MCF 10A (cell line): ENCODE data around the gene ASPG. TPM values are rescaled to one million over a fixed set of nuclear protein-coding genes. Genes with fewer than 3 reads are reported as not detected.

Experiments
- BruUV-seq: library from RNA; stranded (reverse); fragments of 400-500 nt; replicated peaks from 2 replicates; lab custom pipeline; 2021; lab: Mats Ljungman, UMichigan
- CTCF ChIA-PET: fragments of 300-600 bp; sonication (Branson Sonifier 250); formaldehyde crosslinking; extraction: SDS; loops from one replicate; lab custom pipeline; 2021; ENCODE audit warnings: antibody characterized with exemption, inconsistent platforms; lab: Yijun Ruan, JAX
- POLR2A ChIA-PET: fragments of 300-600, 350-650 bp; sonication (Branson Sonifier 250); formaldehyde crosslinking; extraction: SDS; loops from one replicate; lab custom pipeline; 2020; ENCODE audit warnings: antibody characterized with exemption, inconsistent platforms; lab: Yijun Ruan, JAX
- DNase-seq: peaks from one replicate; pipeline ENCODE4 v3.0.0-alpha.2; 2018; ENCODE audit not compliant: unreplicated experiment
- H3K27ac Mint-ChIP-seq: one replicate; pipeline ENCODE4 v1.8.0; 2022; ENCODE audit warnings: mild to moderate bottlenecking, low read depth, mixed read lengths; ENCODE audit not compliant: unreplicated experiment
- H3K27me3 Mint-ChIP-seq: one replicate; pipeline ENCODE4 v1.8.0; 2022; ENCODE audit warnings: mixed read lengths; ENCODE audit not compliant: insufficient read depth, unreplicated experiment
- H3K36me3 Mint-ChIP-seq: one replicate; pipeline ENCODE4 v1.8.0; 2022; ENCODE audit warnings: mild to moderate bottlenecking, moderate library complexity, mixed read lengths; ENCODE audit not compliant: insufficient read depth, unreplicated experiment
- H3K4me1 Mint-ChIP-seq: one replicate; pipeline ENCODE4 v1.8.0; 2022; ENCODE audit warnings: mixed read lengths; ENCODE audit not compliant: insufficient read depth, unreplicated experiment
- H3K4me3 Mint-ChIP-seq: one replicate; pipeline ENCODE4 v1.8.0; 2022; ENCODE audit warnings: mild to moderate bottlenecking, moderate library complexity, mixed read lengths; ENCODE audit not compliant: unreplicated experiment
- H3K9me3 Mint-ChIP-seq: one replicate; pipeline ENCODE4 v1.8.0; 2022; ENCODE audit warnings: mixed read lengths; ENCODE audit not compliant: unreplicated experiment
- intact Hi-C: fragments of 100-400 bp; cut with micrococcal nuclease; formaldehyde crosslinking; loops from 2 replicates; pipeline ENCODE4 v1.14.1; 2022
- total RNA-seq: library from RNA; stranded (reverse); gene quantifications from 2 replicates; pipeline ENCODE4 v1.2.3, GENCODE V29; 2022
- TF ChIP-seq, protein P1 (sequence below): fragments of 200-600 bp; IDR thresholded peaks from one replicate; pipeline ENCODE4 v1.8.0; 2022; ENCODE audit warnings: antibody characterized with exemption, mild to moderate bottlenecking; ENCODE audit not compliant: unreplicated experiment

Gene ASPG
- total RNA-seq, 1 experiment from 2014 or later = 0.12 TPM

GRCh38 chr14:104080376-104081260 lies 4.9 kb upstream of the ASPG start:
- TF ChIP-seq, protein P1, sequence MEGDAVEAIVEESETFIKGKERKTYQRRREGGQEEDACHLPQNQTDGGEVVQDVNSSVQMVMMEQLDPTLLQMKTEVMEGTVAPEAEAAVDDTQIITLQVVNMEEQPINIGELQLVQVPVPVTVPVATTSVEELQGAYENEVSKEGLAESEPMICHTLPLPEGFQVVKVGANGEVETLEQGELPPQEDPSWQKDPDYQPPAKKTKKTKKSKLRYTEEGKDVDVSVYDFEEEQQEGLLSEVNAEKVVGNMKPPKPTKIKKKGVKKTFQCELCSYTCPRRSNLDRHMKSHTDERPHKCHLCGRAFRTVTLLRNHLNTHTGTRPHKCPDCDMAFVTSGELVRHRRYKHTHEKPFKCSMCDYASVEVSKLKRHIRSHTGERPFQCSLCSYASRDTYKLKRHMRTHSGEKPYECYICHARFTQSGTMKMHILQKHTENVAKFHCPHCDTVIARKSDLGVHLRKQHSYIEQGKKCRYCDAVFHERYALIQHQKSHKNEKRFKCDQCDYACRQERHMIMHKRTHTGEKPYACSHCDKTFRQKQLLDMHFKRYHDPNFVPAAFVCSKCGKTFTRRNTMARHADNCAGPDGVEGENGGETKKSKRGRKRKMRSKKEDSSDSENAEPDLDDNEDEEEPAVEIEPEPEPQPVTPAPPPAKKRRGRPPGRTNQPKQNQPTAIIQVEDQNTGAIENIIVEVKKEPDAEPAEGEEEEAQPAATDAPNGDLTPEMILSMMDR = no peak
- ChIA-PET CTCF (interaction anchor here (0.6 to 6.3 kb wide), 5 partner anchors 13 to 486 kb away, joined by 3 to 156 read pairs (median 4); no protein-coding TSS in a partner anchor), POLR2A (no interaction called here)
- Mint-ChIP-seq H3K36me3 (no peaks in the 10 kb centered on the region), H3K27me3 (no peaks in the 10 kb centered on the region), H3K4me1 (no peaks in the 10 kb centered on the region), H3K27ac (no peak overlapping the region), H3K4me3 (no peak overlapping the region), H3K9me3 (no peaks in the 10 kb centered on the region)
- BruUV-seq = no TSS peak
- no peak for DNase-seq
- intact Hi-C loops = no loop called here

- ChIA-PET POLR2A (no interaction called here), CTCF (interaction anchor here (6.3 kb wide), 1 partner anchor 49 kb away, joined by 156 read pairs; no protein-coding TSS in a partner anchor)
- TF ChIP-seq, protein P1 = no peak
- Mint-ChIP-seq H3K9me3 (no peaks in the 10 kb centered on the region), H3K36me3 (no peaks in the 10 kb centered on the region), H3K27me3 (no peaks in the 10 kb centered on the region), H3K27ac (no peak overlapping the region), H3K4me1 (no peaks in the 10 kb centered on the region), H3K4me3 (no peak overlapping the region)
- intact Hi-C loops = no loop called here
- no TSS peak for BruUV-seq
- no peak for DNase-seq
These were observed 4.2 kb upstream of the ASPG start for GRCh38 chr14:104081261-104081835.

DNA sequence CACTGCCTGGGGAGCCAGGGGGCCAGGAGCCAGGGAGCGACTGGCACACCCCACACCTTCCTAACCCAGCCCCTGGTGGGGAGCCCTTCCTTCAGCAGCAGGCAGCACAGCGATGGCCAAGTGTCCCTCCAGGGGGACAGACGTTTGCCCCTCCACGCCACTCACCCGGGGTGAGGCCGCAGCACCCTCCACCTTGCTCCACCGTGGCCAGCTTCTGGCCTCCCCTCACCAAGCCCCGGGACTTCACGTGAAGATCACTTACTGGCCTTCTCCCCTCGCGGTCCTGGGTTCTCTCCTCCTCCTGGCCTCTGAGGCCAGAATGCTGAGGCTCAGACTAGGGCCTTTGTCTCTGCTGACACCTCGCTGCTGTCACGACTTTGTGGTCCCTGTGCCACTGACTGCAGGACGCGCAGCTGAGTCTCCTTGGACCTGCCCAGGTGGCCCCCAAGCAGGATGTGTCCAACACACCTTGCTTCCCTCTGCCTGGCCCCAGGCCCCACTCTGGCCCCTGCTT lies 3.5 kb upstream of the ASPG start:
- no TSS peak for BruUV-seq
- H3K27me3 Mint-ChIP-seq = no peaks in the 10 kb centered on the region
- DNase-seq = no peak
- H3K4me3 Mint-ChIP-seq = no peak overlapping the region
- TF ChIP-seq, protein P1 = no peak
- ChIA-PET POLR2A (no interaction called here), CTCF (interaction anchor here (0.6 kb wide), 1 partner anchor 795 kb away, joined by 3 read pairs; no protein-coding TSS in a partner anchor)
- intact Hi-C loops = no loop called here
- H3K27ac Mint-ChIP-seq = no peak overlapping the region
- H3K4me1 Mint-ChIP-seq = no peaks in the 10 kb centered on the region
- H3K9me3 Mint-ChIP-seq = no peaks in the 10 kb centered on the region
- no peaks in the 10 kb centered on the region for H3K36me3 Mint-ChIP-seq

DNA sequence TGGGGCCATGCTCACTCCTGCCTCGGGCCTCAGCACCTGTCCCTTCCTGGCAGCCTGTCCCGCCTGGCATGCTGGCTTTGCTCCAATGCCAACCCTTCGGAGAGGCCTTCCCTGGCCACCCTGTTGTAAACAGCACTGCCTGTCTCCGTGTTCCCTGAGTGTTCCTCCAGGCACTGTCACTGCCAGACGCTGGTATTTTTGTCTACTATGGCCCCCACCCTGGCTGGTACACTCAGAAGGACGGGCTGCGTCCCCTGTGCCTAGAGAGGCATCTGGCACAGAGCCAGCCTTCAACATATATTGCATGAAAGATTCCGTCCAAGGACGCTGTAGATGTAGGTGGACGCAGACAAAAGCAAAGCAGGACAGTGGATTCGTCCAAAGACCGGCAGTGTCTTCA lies 2.7 kb upstream of the ASPG start:
- no peaks in the 10 kb centered on the region for H3K27me3 Mint-ChIP-seq
- H3K27ac Mint-ChIP-seq = no peak overlapping the region
- TF ChIP-seq, protein P1 = no peak
- H3K4me3 Mint-ChIP-seq = no peak overlapping the region
- no peak for DNase-seq
- intact Hi-C loops = no loop called here
- BruUV-seq = no TSS peak
- no peaks in the 10 kb centered on the region for H3K9me3 Mint-ChIP-seq
- ChIA-PET CTCF (interaction anchor here (0.6 kb wide), 1 partner anchor 794 kb away, joined by 3 read pairs; no protein-coding TSS in a partner anchor), POLR2A (no interaction called here)
- H3K36me3 Mint-ChIP-seq = no peaks in the 10 kb centered on the region
- H3K4me1 Mint-ChIP-seq = no peaks in the 10 kb centered on the region
